GM12878 (cell line): ENCODE results near the gene EIF5. TPM values are rescaled to one million over a fixed set of nuclear protein-coding genes. Genes with fewer than 3 reads are reported as not detected.

Source experiments
- ATAC-seq: fragments of 200-7000 bp; cut with Tn5 transposase; 3 replicates; pipeline ENCODE4 v1.9.1; 2020; ENCODE audit warnings: mild to moderate bottlenecking, moderate library complexity
- BruUV-seq: library from RNA; stranded (reverse); fragments of 400-500 nt; replicated peaks from 2 replicates; lab custom pipeline; 2021; lab: Mats Ljungman, UMichigan
- CTCF ChIA-PET: fragments of 300-600 bp; sonication (Branson Sonifier 250); formaldehyde crosslinking; extraction: SDS; loops from one replicate; lab custom pipeline; 2021; ENCODE audit warnings: inconsistent platforms; lab: Yijun Ruan, JAX
- POLR2A ChIA-PET: fragments of 350-600 bp; formaldehyde crosslinking; extraction: SDS; loops from one replicate; lab custom pipeline; 2021; ENCODE audit warnings: inconsistent platforms; lab: Charles Lee
- RAD21 ChIA-PET: fragments of 300-600 bp; sonication (Branson Sonifier 250); formaldehyde crosslinking; loops from one replicate; lab custom pipeline; 2023; ENCODE audit warnings: antibody characterized with exemption; ENCODE audit not compliant: unreplicated experiment; lab: Charles Lee
- SMC1A ChIA-PET: fragments of 300-600 bp; sonication (Branson Sonifier 250); formaldehyde crosslinking; loops from one replicate; lab custom pipeline; 2023; ENCODE audit not compliant: unreplicated experiment, uncharacterized antibody; lab: Charles Lee
- DNase-seq: peaks from one replicate; pipeline ENCODE4 v3.0.0-alpha.2; 2011; ENCODE audit warnings: low read depth, low spot score
- FAIRE-seq: peaks from 3 replicates; lab custom pipeline; 2011; peaks lifted over from hg19 to GRCh38; lab: Jason Lieb, UNC
- H2AFZ ChIP-seq: 2 replicates; pipeline ENCODE4 v1.6.0; 2011; ENCODE audit warnings: low read depth, low read length, control low read depth; ENCODE audit not compliant: control insufficient read depth
- H3K27ac ChIP-seq: 2 replicates; pipeline ENCODE4 v1.5.1; 2011; ENCODE audit warnings: control low read depth; ENCODE audit not compliant: control insufficient read depth, insufficient read depth
- H3K27me3 ChIP-seq, 2 experiments: replicated peaks in 1 of 2; 2 replicates each; pipeline versions ENCODE4 v1.6.0 to v1.6.1; 2011; ENCODE audit warnings: low read length in 1 of 2; ENCODE audit not compliant: control insufficient read depth in 2 of 2, insufficient read depth in 2 of 2
- H3K36me3 ChIP-seq, 2 experiments: 2 replicates each; pipeline ENCODE4 v1.5.1; 2011; ENCODE audit warnings: low read length in 1 of 2; ENCODE audit not compliant: control insufficient read depth in 2 of 2, insufficient read depth in 2 of 2
- H3K4me1 ChIP-seq: 2 replicates; pipeline ENCODE4 v1.6.1; 2011; ENCODE audit warnings: mild to moderate bottlenecking, low read length, moderate library complexity, mixed read lengths; ENCODE audit not compliant: control insufficient read depth, insufficient read depth
- H3K4me2 ChIP-seq: 2 replicates; pipeline ENCODE4 v1.6.0; 2011; ENCODE audit warnings: control low read depth; ENCODE audit not compliant: control insufficient read depth, insufficient read depth
- H3K4me3 ChIP-seq: fragments of 200-600 bp; sonication (generic); 2 replicates; pipeline ENCODE4 v1.5.1; 2016
- H3K79me2 ChIP-seq: 2 replicates; pipeline ENCODE4 v1.6.0; 2011; ENCODE audit warnings: low read length; ENCODE audit not compliant: control insufficient read depth, insufficient read depth
- H3K9ac ChIP-seq: 2 replicates; pipeline ENCODE4 v1.8.0; 2011; ENCODE audit warnings: low read length, control low read depth, mixed read lengths; ENCODE audit not compliant: control insufficient read depth, insufficient read depth
- H3K9me3 ChIP-seq: replicated peaks from 3 replicates; pipeline ENCODE4 v1.5.1; 2011; ENCODE audit warnings: mild to moderate bottlenecking, low read length; ENCODE audit not compliant: control insufficient read depth, insufficient read depth
- H4K20me1 ChIP-seq: 2 replicates; pipeline ENCODE4 v1.6.0; 2011; ENCODE audit not compliant: control insufficient read depth, insufficient read depth
- CEBPZ ChIP-seq: fragments of 150-350 bp; IDR thresholded peaks from 2 replicates; pipeline ENCODE4 v1.6.1; 2016; ENCODE audit warnings: low read depth, low read length
- ESRRA ChIP-seq: IDR thresholded peaks from 2 replicates; pipeline ENCODE4 v1.6.1; 2012; ENCODE audit warnings: mild to moderate bottlenecking, low read length, improper control_type of control experiment
- FOXM1 ChIP-seq: IDR thresholded peaks from 2 replicates; pipeline ENCODE4 v1.6.1; 2012; ENCODE audit warnings: low read depth, mild to moderate bottlenecking, inconsistent platforms, low read length, moderate library complexity
- MEF2B ChIP-seq: fragments of 450-650 bp; IDR thresholded peaks from 2 replicates; pipeline ENCODE4 v1.6.1; 2018; ENCODE audit warnings: mild to moderate bottlenecking, moderate library complexity; ENCODE audit not compliant: partially characterized antibody, poor library complexity, severe bottlenecking
- MYC ChIP-seq: IDR thresholded peaks from 2 replicates; pipeline ENCODE4 v1.6.1; 2011; ENCODE audit warnings: mild to moderate bottlenecking, low read length, moderate library complexity, inconsistent platforms; ENCODE audit not compliant: insufficient read depth, insufficient replicate concordance, insufficient read length, severe bottlenecking
- NBN ChIP-seq: fragments of 450-650 bp; IDR thresholded peaks from 2 replicates; pipeline ENCODE4 v1.6.1; 2016
- SMC3 ChIP-seq: IDR thresholded peaks from 2 replicates; pipeline ENCODE4 v1.6.1; 2011; ENCODE audit warnings: low read length, improper control_type of control experiment, borderline replicate concordance
- SREBF2 ChIP-seq: IDR thresholded peaks from 2 replicates; pipeline ENCODE4 v1.6.1; 2012; ENCODE audit warnings: mild to moderate bottlenecking, low read length
- SUZ12 ChIP-seq: fragments of 200-600 bp; sonication (generic); IDR thresholded peaks from one replicate; pipeline ENCODE4 v1.6.1; 2018; ENCODE audit warnings: antibody characterized with exemption, mild to moderate bottlenecking; ENCODE audit not compliant: unreplicated experiment
- TCF3 ChIP-seq: IDR thresholded peaks from 2 replicates; pipeline ENCODE4 v1.6.1; 2012; ENCODE audit warnings: low read depth, mild to moderate bottlenecking, low read length, borderline replicate concordance; ENCODE audit not compliant: insufficient read depth
- WRNIP1 ChIP-seq: IDR thresholded peaks from 2 replicates; pipeline ENCODE4 v1.6.1; 2011; ENCODE audit warnings: low read depth, low read length, improper control_type of control experiment, borderline replicate concordance
- ZBTB40 ChIP-seq: fragments of 450-650 bp; IDR thresholded peaks from 2 replicates; pipeline ENCODE4 v1.6.1; 2016; ENCODE audit warnings: mild to moderate bottlenecking, moderate library complexity, borderline replicate concordance
- WGBS: methylation state at CpG from one replicate; pipeline ENCODE4 v1.1.6; 2016; ENCODE audit warnings: low lambda C conversion rate; ENCODE audit not compliant: insufficient replicate concordance, insufficient coverage; ENCODE audit errors: missing lambda C conversion rate; 5-methylcytosine and 5-hydroxymethylcytosine counted together
- in situ Hi-C: fragments of 300-500 bp; cut with MboI; formaldehyde crosslinking; loops from 9 replicates; pipeline ENCODE4 v1.14.3; 2018; ENCODE audit warnings: mixed read lengths
- intact Hi-C: fragments of 100-400 bp; cut with micrococcal nuclease; formaldehyde crosslinking; loops from one replicate; pipeline ENCODE4 v1.14.2; 2022; ENCODE audit not compliant: unreplicated experiment
- polyA plus RNA-seq, 11 experiments: library from polyadenylated mRNA; depleted of rRNA in 4 of 11; unstranded in 6 of 11; stranded (reverse) in 5 of 11; fragments of >200 nt; fragmentation: Nextera tagmentation in 4 of 11; fragmentation: Illumina TruSeq in 1 of 11; extraction: Ambion mirVana in 4 of 11; extraction: Trizol in 1 of 11; gene quantifications; 1 replicate in 1 of 11; 2 replicates in 10 of 11; pipeline versions ENCODE4 v1.2.1 to v1.2.3, GENCODE V29; 2011 to 2016; ENCODE audit warnings: inconsistent platforms in 2 of 11, missing spikeins in 2 of 11, low read depth in 1 of 11
- total RNA-seq, 4 experiments: library from RNA; depleted of rRNA in 3 of 4; stranded (reverse); fragments of >200 nt in 3 of 4; fragmentation: Illumina TruSeq in 1 of 4; extraction: Trizol in 1 of 4; gene quantifications; 2 replicates each; pipeline versions ENCODE4 v1.2.1 to v1.2.3, GENCODE V29; 2013 to 2021
- TF ChIP-seq, protein P1 (sequence below): IDR thresholded peaks from 2 replicates; pipeline ENCODE4 v1.6.1; 2012; ENCODE audit warnings: low read depth, low read length, improper control_type of control experiment

Gene EIF5
- total and polyA plus RNA-seq, 10 of the 15 experiments (the other 5 are each of a cell fraction or from before 2014, with no cell fraction given): 51.2 to 360 (median 115) TPM

DNA sequence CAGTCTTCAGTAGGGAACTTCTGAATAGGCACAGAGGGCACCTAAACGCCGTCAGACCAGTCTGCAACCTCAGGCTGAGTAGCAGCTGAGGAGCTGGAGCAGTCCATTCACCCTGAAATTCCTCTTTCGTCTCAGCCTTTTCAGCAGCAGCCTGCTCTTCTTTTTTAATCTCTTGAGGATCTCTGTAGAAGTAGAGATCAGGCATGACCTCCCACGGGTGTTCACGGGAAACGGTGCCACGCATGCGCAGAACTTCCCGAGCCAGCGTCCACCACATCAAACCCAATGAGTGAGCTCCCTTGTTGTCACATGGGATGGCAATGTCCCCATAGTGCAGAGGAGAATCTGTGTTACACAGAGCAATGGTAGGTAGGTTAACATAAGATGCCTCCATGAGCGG is 40.1 kb downstream of the EIF5 start:
- no peaks in the 10 kb centered on the region for H3K9me3 ChIP-seq
- ChIA-PET RAD21 (no interaction called here), SMC1A (no interaction called here), POLR2A (interaction anchor here (0.6 to 0.7 kb wide), 2 partner anchors 16 to 1030 kb away, joined by 4 read pairs; no protein-coding TSS in a partner anchor), CTCF (interaction anchor here (1.6 kb wide), 1 partner anchor 16 kb away, joined by 4 read pairs; no protein-coding TSS in a partner anchor)
- no peaks in the 10 kb centered on the region for H3K36me3 ChIP-seq
- H3K79me2 ChIP-seq: no peaks in the 10 kb centered on the region
- FAIRE-seq (no peak), DNase-seq (no peak), ATAC-seq (no peak)
- BruUV-seq: no TSS peak
- in situ Hi-C loops: no loop called here
- no peak overlapping the region for H3K27ac ChIP-seq
- no peak overlapping the region for H2AFZ ChIP-seq
- H3K4me1 ChIP-seq: no peaks in the 10 kb centered on the region
- no peak overlapping the region for H3K9ac ChIP-seq
- intact Hi-C loops: no loop called here
- TF ChIP-seq FOXM1 (no peak), MYC (no peak), SMC3 (no peak), MEF2B (no peak), ZBTB40 (no peak), CEBPZ (no peak), WRNIP1 (no peak), SREBF2 (no peak), SUZ12 (no peak), ESRRA (no peak), NBN (no peak), TCF3 (no peak)
- TF ChIP-seq, protein P1, sequence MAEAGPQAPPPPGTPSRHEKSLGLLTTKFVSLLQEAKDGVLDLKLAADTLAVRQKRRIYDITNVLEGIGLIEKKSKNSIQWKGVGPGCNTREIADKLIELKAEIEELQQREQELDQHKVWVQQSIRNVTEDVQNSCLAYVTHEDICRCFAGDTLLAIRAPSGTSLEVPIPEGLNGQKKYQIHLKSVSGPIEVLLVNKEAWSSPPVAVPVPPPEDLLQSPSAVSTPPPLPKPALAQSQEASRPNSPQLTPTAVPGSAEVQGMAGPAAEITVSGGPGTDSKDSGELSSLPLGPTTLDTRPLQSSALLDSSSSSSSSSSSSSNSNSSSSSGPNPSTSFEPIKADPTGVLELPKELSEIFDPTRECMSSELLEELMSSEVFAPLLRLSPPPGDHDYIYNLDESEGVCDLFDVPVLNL: no peak
- no peak overlapping the region for H3K4me2 ChIP-seq
- H3K27me3 ChIP-seq: no peaks in the 10 kb centered on the region; a peak in 1 of 4 replicates
- H4K20me1 ChIP-seq: no peaks in the 10 kb centered on the region
- no peak overlapping the region for H3K4me3 ChIP-seq
- 20% methylated on average over 11 of the region's 11 CpGs for WGBS
